Pons (tissue), 1 donor: ENCODE results near the gene BMX.

Experiments used
- DNase-seq: peaks from one replicate; pipeline ENCODE4 v3.0.0-alpha.2; 2016; ENCODE audit warnings: low spot score

BMX gene

GRCh38 chrX:15570145-15570544 is 69.5 kb downstream of the BMX start:
- DNase-seq: no peak

GRCh38 chrX:15574017-15574416 is 73.4 kb downstream of the BMX start:
- DNase-seq: no peak

DNA sequence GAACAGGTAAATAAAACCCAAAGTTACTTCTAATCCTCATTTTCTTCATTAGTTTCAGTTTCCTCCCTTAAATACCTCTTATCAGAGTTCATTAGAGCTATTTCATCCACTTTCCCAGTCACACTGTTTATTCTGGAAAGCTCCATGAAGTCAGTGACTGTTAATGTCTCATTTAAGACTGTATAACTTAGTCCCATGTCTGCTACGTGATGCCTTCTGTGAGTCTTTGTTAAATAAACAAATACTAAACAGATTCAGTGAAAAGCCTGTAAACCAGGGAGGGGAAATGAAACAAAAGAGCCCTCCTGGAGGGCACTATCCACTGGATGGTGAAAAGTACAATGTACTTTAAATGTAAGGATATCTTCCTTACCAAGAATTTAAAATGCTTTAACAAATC is 75.4 kb downstream of the BMX start:
- DNase-seq: no peak

- no peak for DNase-seq
These were observed 79.5 kb downstream of the BMX start for GRCh38 chrX:15579778-15580747.

GRCh38 chrX:15594371-15594770 is 93.8 kb downstream of the BMX start:
- DNase-seq: no peak

DNA sequence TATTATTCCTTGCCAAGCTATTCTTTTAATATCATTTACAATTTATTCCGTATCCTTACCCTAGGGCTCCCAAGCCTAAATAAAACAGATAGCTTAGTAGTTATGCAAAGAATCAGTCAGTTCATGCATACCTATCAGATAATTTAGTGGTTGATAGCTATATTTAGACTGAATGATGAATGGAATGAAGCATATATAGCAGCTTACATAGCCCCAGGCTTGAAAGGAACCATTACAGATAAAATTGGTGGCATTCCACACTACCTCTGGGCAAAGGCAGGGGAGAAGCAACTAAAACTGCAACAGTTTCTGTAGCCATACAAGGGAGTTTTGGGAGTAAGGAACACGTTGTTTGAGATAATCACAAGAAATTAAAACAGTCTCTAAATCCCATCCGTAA is 97.4 kb downstream of the BMX start:
- DNase-seq: no peak

GRCh38 chrX:15599461-15599860 is 98.9 kb downstream of the BMX start:
- no peak for DNase-seq

- DNase-seq: no peak
These were observed 99.4 kb downstream of the BMX start for GRCh38 chrX:15600049-15600448.

- no peak for DNase-seq
These were observed 100.1 kb downstream of the BMX start, which contains the start of gene ACE2 for GRCh38 chrX:15600745-15601144. Gene ACE2 (minus strand): TSS chrX:15600960. CDS start chrX:15600911, 49 bp downstream.

DNA sequence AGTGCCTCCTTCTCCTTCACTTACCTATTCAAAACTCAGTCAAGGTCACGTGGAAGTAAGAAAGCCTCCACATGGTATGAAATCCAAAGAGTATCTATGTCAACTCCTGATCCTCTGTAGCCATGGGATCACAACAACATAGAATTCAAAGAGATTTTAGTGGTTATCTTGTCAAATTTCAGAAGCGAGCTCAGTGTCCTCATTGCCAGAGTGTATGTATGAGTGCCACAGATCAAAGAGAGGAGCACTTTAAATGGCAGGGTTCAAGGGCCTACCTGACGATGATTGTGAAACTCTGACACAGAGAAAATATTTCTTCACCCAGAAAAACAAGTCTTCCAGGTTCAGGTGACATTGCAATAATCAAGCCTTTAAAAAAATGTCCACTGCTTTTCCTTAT is 101.3 kb downstream of the BMX start:
- DNase-seq: no peak

GRCh38 chrX:15602761-15603160 is 102.2 kb downstream of the BMX start:
- DNase-seq: no peak

DNA sequence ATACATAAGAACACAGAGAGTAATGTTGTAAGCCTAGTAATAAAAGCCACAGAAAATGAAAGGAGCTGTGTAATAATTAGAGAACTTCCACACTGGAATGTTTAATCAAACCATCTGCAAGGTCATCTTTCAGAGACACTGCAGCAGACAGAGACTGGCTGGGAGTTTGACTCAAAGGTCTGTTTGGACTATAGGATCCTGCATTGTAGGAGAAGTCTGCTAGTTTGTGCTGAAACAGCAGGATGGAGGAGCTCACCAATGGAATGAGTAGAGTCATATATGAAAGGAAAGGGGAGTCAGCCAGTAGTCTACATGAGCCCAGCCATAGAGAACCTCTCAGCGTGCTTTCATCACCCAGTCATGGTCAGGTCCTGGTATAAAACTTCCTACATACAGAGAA is 104.6 kb downstream of the BMX start:
- DNase-seq: no peak
